DND-41 (cell line): ENCODE measurements around the gene NTN1.

Experiments
- ATAC-seq: fragments of 200-7000 bp; cut with Tn5 transposase; 3 replicates; pipeline ENCODE4 v1.9.1; 2021; ENCODE audit warnings: low read depth; ENCODE audit not compliant: insufficient read depth
- DNase-seq: peaks from one replicate; pipeline ENCODE4 v3.0.0-alpha.2; 2020
- H2AFZ ChIP-seq: 2 replicates; pipeline ENCODE4 v1.6.0; 2012; ENCODE audit warnings: low read depth, low read length
- H3K27ac ChIP-seq: 2 replicates; pipeline ENCODE4 v1.5.1; 2012; ENCODE audit warnings: low read length, inconsistent platforms
- H3K27me3 ChIP-seq: fragments of 200-600 bp; sonication (generic); 2 replicates; pipeline ENCODE4 v1.6.0; 2012; ENCODE audit warnings: low read length, mild to moderate bottlenecking, inconsistent platforms; ENCODE audit not compliant: insufficient read depth, poor library complexity
- H3K36me3 ChIP-seq: 2 replicates; pipeline ENCODE4 v1.5.1; 2012; ENCODE audit warnings: low read length, inconsistent platforms; ENCODE audit not compliant: insufficient read depth
- H3K4me1 ChIP-seq: 2 replicates; pipeline ENCODE4 v1.5.1; 2012; ENCODE audit warnings: mild to moderate bottlenecking, low read length; ENCODE audit not compliant: insufficient read depth
- H3K4me2 ChIP-seq: 2 replicates; pipeline ENCODE4 v1.6.0; 2012; ENCODE audit warnings: mild to moderate bottlenecking, moderate library complexity, low read length, inconsistent platforms; ENCODE audit not compliant: insufficient read depth
- H3K4me3 ChIP-seq, 2 experiments: fragments of 200-600 bp in 1 of 2; shearing (Covaris generic) in 1 of 2; 2 replicates each; pipeline ENCODE4 v1.5.1; 2012 to 2016; ENCODE audit warnings: inconsistent platforms in 2 of 2, low read length in 2 of 2, mild to moderate bottlenecking in 2 of 2, low read depth in 1 of 2, moderate library complexity in 1 of 2
- H3K79me2 ChIP-seq: 2 replicates; pipeline ENCODE4 v1.6.0; 2012; ENCODE audit warnings: low read length, inconsistent platforms; ENCODE audit not compliant: insufficient read depth
- H3K9ac ChIP-seq: 2 replicates; pipeline ENCODE4 v1.6.0; 2012; ENCODE audit warnings: low read depth, mild to moderate bottlenecking, inconsistent platforms, low read length, moderate library complexity
- H3K9me3 ChIP-seq: 2 replicates; pipeline ENCODE4 v1.5.1; 2012; ENCODE audit warnings: low read length, moderate library complexity, mild to moderate bottlenecking, inconsistent platforms; ENCODE audit not compliant: insufficient read depth, severe bottlenecking
- H4K20me1 ChIP-seq: 2 replicates; pipeline ENCODE4 v1.6.0; 2012; ENCODE audit warnings: low read length; ENCODE audit not compliant: insufficient read depth
- EZH2 ChIP-seq: IDR thresholded peaks from 3 replicates; pipeline ENCODE4 v1.6.1; 2012; ENCODE audit warnings: borderline replicate concordance, low read depth, mild to moderate bottlenecking, moderate library complexity, low read length, inconsistent platforms; ENCODE audit not compliant: severe bottlenecking
- TF ChIP-seq, protein P1 (sequence below): IDR thresholded peaks from 2 replicates; pipeline ENCODE4 v1.5.1; 2012; ENCODE audit warnings: borderline replicate concordance, low read length, moderate library complexity, mild to moderate bottlenecking; ENCODE audit not compliant: poor library complexity, severe bottlenecking; ENCODE audit errors: extremely low read depth

The NTN1 gene

DNA sequence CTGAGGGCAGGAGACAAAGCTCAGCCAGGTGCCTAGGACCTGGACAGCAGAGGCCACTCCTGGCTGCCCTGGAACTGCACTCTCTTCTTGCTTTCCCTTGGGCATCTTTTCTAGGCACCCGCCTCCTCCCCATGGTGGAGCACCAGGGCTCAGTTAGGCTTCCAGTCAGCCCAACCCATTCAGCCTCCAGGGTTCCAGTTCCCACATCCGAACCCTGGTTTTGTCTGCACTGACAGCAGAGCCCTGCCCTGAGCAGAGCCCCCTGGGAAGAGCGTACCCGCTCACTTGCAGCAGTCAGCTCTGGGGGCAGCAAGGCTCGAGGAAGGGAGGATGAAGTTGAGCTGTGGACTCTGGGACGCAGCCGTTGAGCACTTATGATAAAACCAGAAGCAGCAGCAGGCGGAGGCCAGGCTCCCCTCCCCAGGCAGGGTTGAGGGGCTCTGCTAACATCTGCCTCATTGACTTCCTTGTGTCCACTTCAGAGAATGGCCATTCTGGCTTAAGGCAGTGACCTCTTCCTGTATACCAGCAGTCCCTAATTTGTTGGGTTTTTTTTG is 213.2 kb downstream of the NTN1 start:
- no peak for TF ChIP-seq EZH2
- TF ChIP-seq, protein P1, sequence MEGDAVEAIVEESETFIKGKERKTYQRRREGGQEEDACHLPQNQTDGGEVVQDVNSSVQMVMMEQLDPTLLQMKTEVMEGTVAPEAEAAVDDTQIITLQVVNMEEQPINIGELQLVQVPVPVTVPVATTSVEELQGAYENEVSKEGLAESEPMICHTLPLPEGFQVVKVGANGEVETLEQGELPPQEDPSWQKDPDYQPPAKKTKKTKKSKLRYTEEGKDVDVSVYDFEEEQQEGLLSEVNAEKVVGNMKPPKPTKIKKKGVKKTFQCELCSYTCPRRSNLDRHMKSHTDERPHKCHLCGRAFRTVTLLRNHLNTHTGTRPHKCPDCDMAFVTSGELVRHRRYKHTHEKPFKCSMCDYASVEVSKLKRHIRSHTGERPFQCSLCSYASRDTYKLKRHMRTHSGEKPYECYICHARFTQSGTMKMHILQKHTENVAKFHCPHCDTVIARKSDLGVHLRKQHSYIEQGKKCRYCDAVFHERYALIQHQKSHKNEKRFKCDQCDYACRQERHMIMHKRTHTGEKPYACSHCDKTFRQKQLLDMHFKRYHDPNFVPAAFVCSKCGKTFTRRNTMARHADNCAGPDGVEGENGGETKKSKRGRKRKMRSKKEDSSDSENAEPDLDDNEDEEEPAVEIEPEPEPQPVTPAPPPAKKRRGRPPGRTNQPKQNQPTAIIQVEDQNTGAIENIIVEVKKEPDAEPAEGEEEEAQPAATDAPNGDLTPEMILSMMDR, result no peak
- DNase-seq, result no peak
- Histone ChIP-seq H3K9ac (no peak overlapping the region), H3K4me2 (no peak overlapping the region), H3K4me3 (no peak overlapping the region), H3K36me3 (no peaks in the 10 kb centered on the region), H4K20me1 (no peaks in the 10 kb centered on the region; the same call in 1 of the 2 replicates), H3K27me3 (no peaks in the 10 kb centered on the region), H3K4me1 (no peaks in the 10 kb centered on the region), H3K79me2 (no peaks in the 10 kb centered on the region), H3K9me3 (no peaks in the 10 kb centered on the region), H3K27ac (no peak overlapping the region), H2AFZ (no peak overlapping the region)
- no peak for ATAC-seq

DNA sequence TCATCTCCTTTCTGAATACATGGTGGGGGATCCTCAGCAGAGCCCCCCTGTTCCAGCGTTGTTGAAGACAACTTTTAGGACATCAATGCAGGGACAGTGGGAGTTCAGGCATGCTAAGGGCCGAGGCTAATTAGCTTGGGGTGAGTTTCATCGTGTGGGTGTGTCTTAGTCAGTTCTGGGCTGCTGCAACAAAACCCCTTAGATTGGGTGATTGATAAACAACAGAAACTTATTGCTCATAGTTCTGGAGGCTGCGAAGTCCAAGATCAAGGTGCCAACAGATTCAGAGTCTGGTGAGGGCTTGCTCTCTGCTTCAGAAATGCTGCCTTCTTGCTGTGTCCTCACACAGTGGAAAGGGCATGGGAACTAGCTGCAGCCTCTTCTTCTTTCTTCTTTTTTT is 214.0 kb downstream of the NTN1 start:
- Histone ChIP-seq H3K4me2 (no peak overlapping the region), H3K4me3 (no peak overlapping the region), H3K9me3 (no peaks in the 10 kb centered on the region), H3K27me3 (no peaks in the 10 kb centered on the region), H3K79me2 (no peaks in the 10 kb centered on the region), H4K20me1 (no peaks in the 10 kb centered on the region; the same call in 1 of the 2 replicates), H3K36me3 (no peaks in the 10 kb centered on the region), H3K4me1 (no peaks in the 10 kb centered on the region), H2AFZ (no peak overlapping the region), H3K27ac (no peak overlapping the region), H3K9ac (no peak overlapping the region)
- ATAC-seq (no peak), DNase-seq (no peak)
- TF ChIP-seq EZH2, result no peak
- TF ChIP-seq, protein P1, result no peak

DNA sequence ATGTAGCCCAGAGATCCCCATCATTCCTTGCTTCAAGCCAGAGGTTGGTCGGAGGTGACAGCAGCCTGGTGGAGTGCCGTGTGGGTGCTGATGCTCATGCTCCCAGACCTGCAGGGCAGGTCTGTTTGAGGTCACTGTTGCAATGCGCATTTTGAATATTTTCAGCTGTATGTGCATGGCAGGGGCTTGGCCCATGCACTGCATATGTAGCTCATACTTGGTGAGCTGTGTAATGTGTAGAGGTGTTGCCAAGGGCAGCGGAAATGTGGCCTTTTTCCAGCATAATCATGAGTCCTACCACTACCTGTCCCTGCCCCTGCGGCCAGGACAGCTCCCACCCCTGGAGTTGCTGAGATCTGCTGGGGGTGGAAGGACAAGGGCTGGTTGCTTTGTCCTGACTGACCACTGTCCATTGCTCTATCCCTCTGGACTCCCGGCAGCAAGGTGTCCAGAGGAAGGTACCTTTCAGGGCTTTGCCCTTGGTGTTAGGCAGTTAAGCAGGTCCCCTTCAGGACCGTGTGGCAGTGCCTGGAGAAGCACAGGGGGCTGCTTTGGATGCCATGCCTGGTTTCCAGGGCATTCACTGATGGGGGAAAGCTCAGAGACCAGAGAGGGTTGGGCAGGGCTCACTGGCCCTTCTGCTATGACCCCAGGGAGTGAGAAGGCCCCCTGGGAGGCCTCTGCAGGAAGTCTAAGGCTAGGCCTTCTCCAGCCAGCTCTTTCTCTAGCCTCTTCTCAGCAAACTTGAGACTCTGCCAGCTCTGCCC is 215.2 kb downstream of the NTN1 start:
- no peaks in the 10 kb centered on the region for H3K79me2 ChIP-seq
- TF ChIP-seq, protein P1, result no peak
- no peak for TF ChIP-seq EZH2
- H2AFZ ChIP-seq, result no peak overlapping the region
- H3K4me3 ChIP-seq, result no peak overlapping the region
- H3K4me2 ChIP-seq, result no peak overlapping the region
- H3K4me1 ChIP-seq, result no peaks in the 10 kb centered on the region
- no peak overlapping the region for H3K27ac ChIP-seq
- no peak for ATAC-seq
- no peak for DNase-seq
- no peaks in the 10 kb centered on the region for H3K36me3 ChIP-seq
- H3K9ac ChIP-seq, result no peak overlapping the region
- H3K9me3 ChIP-seq, result no peaks in the 10 kb centered on the region
- H4K20me1 ChIP-seq, result no peaks in the 10 kb centered on the region; the same call in none of the 2 replicates
- no peaks in the 10 kb centered on the region for H3K27me3 ChIP-seq
